Esophagus muscularis mucosa (tissue), 3 donors: ENCODE data around the gene RSU1.

Experiments used
- POLR2AphosphoS5 ChIP-seq, 2 donors: sonication (generic); formaldehyde crosslinking; IDR thresholded peaks; one replicate each; pipeline ENCODE4 v1.6.1; 2017; ENCODE audit warnings: antibody characterized with exemption in 2 of 2
- TF ChIP-seq, protein P1 (sequence below), 3 experiments: fragments of 200-600 bp in 2 of 3; fragments of 450-650 bp in 1 of 3; sonication (generic) in 2 of 3; IDR thresholded peaks; one replicate each; pipeline ENCODE4 v1.5.1; 2017 to 2019; ENCODE audit warnings: antibody characterized with exemption in 3 of 3, mild to moderate bottlenecking in 2 of 3, moderate library complexity in 1 of 3

DNA sequence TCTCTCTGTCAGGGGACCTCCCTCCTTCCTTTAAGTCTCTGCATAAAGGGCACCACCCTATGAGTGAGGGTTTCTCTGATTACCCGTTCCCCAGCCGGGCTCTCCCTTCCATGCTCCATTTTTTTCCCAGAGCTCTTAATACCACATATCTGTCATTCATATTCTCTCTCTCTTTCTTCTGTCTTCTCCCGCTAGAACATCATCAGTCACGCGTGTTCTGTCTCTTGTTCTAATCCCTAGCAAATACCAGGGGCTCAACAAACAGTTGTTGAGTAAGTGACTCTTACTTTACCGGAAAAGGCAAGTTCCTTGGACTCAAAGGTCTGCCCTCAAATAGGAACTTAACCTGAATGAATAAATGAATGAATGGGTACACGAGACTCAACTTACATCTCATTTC, 68.5 kb downstream of the RSU1 start:
- TF ChIP-seq, protein P1, sequence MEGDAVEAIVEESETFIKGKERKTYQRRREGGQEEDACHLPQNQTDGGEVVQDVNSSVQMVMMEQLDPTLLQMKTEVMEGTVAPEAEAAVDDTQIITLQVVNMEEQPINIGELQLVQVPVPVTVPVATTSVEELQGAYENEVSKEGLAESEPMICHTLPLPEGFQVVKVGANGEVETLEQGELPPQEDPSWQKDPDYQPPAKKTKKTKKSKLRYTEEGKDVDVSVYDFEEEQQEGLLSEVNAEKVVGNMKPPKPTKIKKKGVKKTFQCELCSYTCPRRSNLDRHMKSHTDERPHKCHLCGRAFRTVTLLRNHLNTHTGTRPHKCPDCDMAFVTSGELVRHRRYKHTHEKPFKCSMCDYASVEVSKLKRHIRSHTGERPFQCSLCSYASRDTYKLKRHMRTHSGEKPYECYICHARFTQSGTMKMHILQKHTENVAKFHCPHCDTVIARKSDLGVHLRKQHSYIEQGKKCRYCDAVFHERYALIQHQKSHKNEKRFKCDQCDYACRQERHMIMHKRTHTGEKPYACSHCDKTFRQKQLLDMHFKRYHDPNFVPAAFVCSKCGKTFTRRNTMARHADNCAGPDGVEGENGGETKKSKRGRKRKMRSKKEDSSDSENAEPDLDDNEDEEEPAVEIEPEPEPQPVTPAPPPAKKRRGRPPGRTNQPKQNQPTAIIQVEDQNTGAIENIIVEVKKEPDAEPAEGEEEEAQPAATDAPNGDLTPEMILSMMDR (IDR thresholded peaks at IDR 0.05): no peak
- TF ChIP-seq POLR2AphosphoS5 (IDR thresholded peaks at IDR 0.05): no peak
